GM21619 (cell line): Measurements from ENCODE around the gene JMJD4.

Experiments
- ATAC-seq: cut with Tn5 transposase; IDR thresholded peaks from one replicate; pipeline ENCODE4 v1.9.1; 2021; ENCODE audit not compliant: unreplicated experiment

JMJD4 gene

GRCh38 chr1:227734856-227735538 lies at the start of gene JMJD4, which contains the start of gene SNAP47:
JMJD4 (minus strand) TSS chr1:227735302; CDS start chr1:227735273, 29 bp downstream.
SNAP47 (plus strand) TSS chr1:227735435; CDS start chr1:227747737, 12,302 bp downstream.
- ATAC-seq = peak; percentile 93

GRCh38 chr1:227782226-227782625 lies 47.1 kb upstream of the JMJD4 start:
- ATAC-seq = no peak

- no peak for ATAC-seq
Measured at GRCh38 chr1:227781314-227781930, 46.3 kb upstream of the JMJD4 start.

- ATAC-seq = no peak
Measured at GRCh38 chr1:227780101-227781044, 45.3 kb upstream of the JMJD4 start.

GRCh38 chr1:227779685-227780084 lies 44.6 kb upstream of the JMJD4 start:
- no peak for ATAC-seq

GRCh38 chr1:227779021-227779441 lies 43.9 kb upstream of the JMJD4 start:
- no peak for ATAC-seq

- ATAC-seq = no peak
Measured at GRCh38 chr1:227778401-227778947, 43.4 kb upstream of the JMJD4 start.

GRCh38 chr1:227777646-227778045 lies 42.5 kb upstream of the JMJD4 start:
- no peak for ATAC-seq

- ATAC-seq = no peak
Measured at GRCh38 chr1:227777156-227777555, 42.1 kb upstream of the JMJD4 start.

GRCh38 chr1:227776331-227776771 lies 41.2 kb upstream of the JMJD4 start:
- ATAC-seq = no peak

GRCh38 chr1:227775841-227776240 lies 40.7 kb upstream of the JMJD4 start:
- no peak for ATAC-seq

- ATAC-seq = no peak
Measured at GRCh38 chr1:227774821-227775661, 39.9 kb upstream of the JMJD4 start.

GRCh38 chr1:227774051-227774731 lies 39.1 kb upstream of the JMJD4 start:
- ATAC-seq = no peak

- ATAC-seq = no peak
Measured at GRCh38 chr1:227773558-227773957, 38.5 kb upstream of the JMJD4 start.

- ATAC-seq = no peak
Measured at GRCh38 chr1:227771771-227772170, 36.7 kb upstream of the JMJD4 start.

GRCh38 chr1:227771326-227771725 lies 36.2 kb upstream of the JMJD4 start:
- no peak for ATAC-seq

GRCh38 chr1:227770812-227771211 lies 35.7 kb upstream of the JMJD4 start:
- ATAC-seq = no peak

GRCh38 chr1:227769936-227770494 lies 34.9 kb upstream of the JMJD4 start:
- no peak for ATAC-seq
